B cell (primary cell): ENCODE results near the gene MED23. TPM values are rescaled to one million over a fixed set of nuclear protein-coding genes. Genes with fewer than 3 reads are reported as not detected.

Experiments used
- ATAC-seq: fragments of 200-7000 bp; cut with Tn5 transposase; one replicate; pipeline ENCODE4 v1.10.0; 2021; ENCODE audit warnings: low read depth, mild to moderate bottlenecking, moderate number of reproducible peaks, moderate library complexity
- CTCF ChIA-PET: fragments of 350-600 bp; sonication (Branson Sonifier 250); formaldehyde crosslinking; loops from one replicate; lab custom pipeline; 2021; ENCODE audit warnings: antibody characterized with exemption, inconsistent platforms; lab: Charles Lee
- POLR2A ChIA-PET: fragments of 350-600 bp; sonication (Branson Sonifier 250); formaldehyde crosslinking; loops from one replicate; lab custom pipeline; 2021; ENCODE audit warnings: antibody characterized with exemption; lab: Charles Lee
- DNase-seq: peaks from one replicate; pipeline ENCODE4 v3.0.0; 2013
- H2AFZ ChIP-seq: 2 replicates; pipeline ENCODE4 v1.6.1; 2012; ENCODE audit warnings: mild to moderate bottlenecking, low read depth, low read length; ENCODE audit not compliant: insufficient read depth, poor library complexity, severe bottlenecking
- H3K27ac ChIP-seq, 2 donors: 1 replicate in 1 of 2; 2 replicates in 1 of 2; pipeline ENCODE4 v1.5.1; 2012 to 2013; ENCODE audit warnings: low read length in 2 of 2, mild to moderate bottlenecking in 2 of 2, moderate library complexity in 1 of 2
- H3K27me3 ChIP-seq, 4 experiments: fragments of 200-600 bp in 1 of 4; sonication (generic) in 1 of 4; replicated peaks in 1 of 4; 1 replicate in 2 of 4; 2 replicates in 2 of 4; pipeline versions ENCODE4 v1.6.1 to v1.7.0; 2013 to 2016; ENCODE audit warnings: low read length in 3 of 4, mild to moderate bottlenecking in 2 of 4, mixed read lengths in 1 of 4, moderate library complexity in 1 of 4; ENCODE audit not compliant: insufficient read depth in 4 of 4, control insufficient read depth in 3 of 4; ENCODE audit errors: control extremely low read depth in 1 of 4
- H3K36me3 ChIP-seq, 2 experiments: replicated peaks in 1 of 2; 1 replicate in 1 of 2; 2 replicates in 1 of 2; pipeline versions ENCODE4 v1.6.1 to v1.7.1; 2013; ENCODE audit warnings: low read length in 1 of 2; ENCODE audit not compliant: insufficient read depth in 2 of 2, control insufficient read depth in 1 of 2; ENCODE audit errors: control extremely low read depth in 1 of 2, extremely low read depth in 1 of 2
- H3K4me1 ChIP-seq, 2 donors: fragments of 200-600 bp in 1 of 2; sonication (generic) in 1 of 2; 1 replicate in 1 of 2; 2 replicates in 1 of 2; pipeline versions ENCODE4 v1.5.1 to v1.6.1; 2013 to 2017; ENCODE audit warnings: low read length in 2 of 2; ENCODE audit not compliant: control insufficient read depth in 2 of 2, insufficient read depth in 2 of 2
- H3K4me2 ChIP-seq: replicated peaks from 2 replicates; pipeline ENCODE3; 2012; ENCODE audit warnings: mild to moderate bottlenecking, low read depth, low read length; ENCODE audit not compliant: poor library complexity, severe bottlenecking
- H3K4me3 ChIP-seq, 5 experiments: fragments of 200-600 bp in 1 of 5; sonication (generic) in 1 of 5; 1 replicate in 3 of 5; 2 replicates in 2 of 5; pipeline versions ENCODE4 v1.5.1 to v1.7.0; 2011 to 2016; ENCODE audit warnings: low read length in 4 of 5, mild to moderate bottlenecking in 4 of 5, low read depth in 2 of 5, control low read depth in 1 of 5, moderate library complexity in 1 of 5; ENCODE audit not compliant: insufficient read depth in 1 of 5; ENCODE audit errors: control extremely low read depth in 1 of 5, extremely low read depth in 1 of 5
- H3K79me2 ChIP-seq: fragments of 200-600 bp; sonication (generic); one replicate; pipeline ENCODE4 v1.6.0; 2016; ENCODE audit warnings: low read length; ENCODE audit not compliant: control insufficient read depth, insufficient read depth
- H3K9ac ChIP-seq: fragments of 200-600 bp; sonication (generic); 2 replicates; pipeline ENCODE4 v1.6.1; 2017; ENCODE audit warnings: mild to moderate bottlenecking, low read length, moderate library complexity
- H3K9me3 ChIP-seq, 3 donors: one replicate each; pipeline versions ENCODE4 v1.6.1 to v1.7.1; 2013; ENCODE audit warnings: low read length in 2 of 3; ENCODE audit not compliant: control insufficient read depth in 2 of 3, insufficient read depth in 1 of 3; ENCODE audit errors: control extremely low read depth in 1 of 3
- H4K20me1 ChIP-seq: 2 replicates; pipeline ENCODE4 v1.6.0; 2012; ENCODE audit warnings: mild to moderate bottlenecking, low read length; ENCODE audit not compliant: insufficient read depth, control insufficient read depth, poor library complexity, severe bottlenecking
- H3K27ac Mint-ChIP-seq: one replicate; pipeline ENCODE4 v1.8.0; 2021; ENCODE audit warnings: mixed read lengths
- H3K27me3 Mint-ChIP-seq: one replicate; pipeline ENCODE4 v1.8.0; 2021; ENCODE audit warnings: mixed read lengths
- H3K4me1 Mint-ChIP-seq: one replicate; pipeline ENCODE4 v1.8.0; 2021; ENCODE audit warnings: mixed read lengths
- H3K4me3 Mint-ChIP-seq: one replicate; pipeline ENCODE4 v1.8.0; 2021; ENCODE audit warnings: mixed read lengths
- H3K9me3 Mint-ChIP-seq: one replicate; pipeline ENCODE4 v1.8.0; 2022; ENCODE audit warnings: mixed read lengths; ENCODE audit not compliant: insufficient read depth
- CTCF ChIP-seq: fragments of 200-600 bp; IDR thresholded peaks from one replicate; pipeline ENCODE4 v1.8.0; 2022; ENCODE audit warnings: antibody characterized with exemption, mild to moderate bottlenecking
- EZH2 ChIP-seq: IDR thresholded peaks from 2 replicates; pipeline ENCODE4 v1.6.1; 2012; ENCODE audit warnings: borderline replicate concordance, low read depth, mild to moderate bottlenecking, moderate library complexity, low read length; ENCODE audit not compliant: insufficient read depth, poor library complexity, severe bottlenecking
- WGBS: methylation state at CpG from one replicate; pipeline ENCODE4 v1.1.5; 2013; ENCODE audit warnings: missing lambda C conversion rate; ENCODE audit not compliant: insufficient coverage; 5-methylcytosine and 5-hydroxymethylcytosine counted together
- intact Hi-C: fragments of 100-400 bp; cut with micrococcal nuclease; formaldehyde crosslinking; loops from one replicate; pipeline ENCODE4 v1.10.0; 2022
- polyA plus RNA-seq: library from polyadenylated mRNA; depleted of rRNA; stranded (reverse); fragments of >200 nt; gene quantifications from 2 replicates; pipeline ENCODE4 v1.2.3, GENCODE V29; 2012
- total RNA-seq, 2 donors: library from RNA; stranded (reverse); fragments of 120-200 nt in 1 of 2; gene quantifications; 1 replicate in 1 of 2; 2 replicates in 1 of 2; pipeline versions ENCODE4 v1.2.3 to v1.2.4, GENCODE V29; 2013 to 2022

The MED23 gene
- total and polyA plus RNA-seq, 2 donors (not counting 1 experiment from before 2014, with no cell fraction given): 22.7 to 57.1 TPM

- Mint-ChIP-seq H3K27ac (no peak overlapping the region), H3K4me1 (peaks cover 6% of the 10 kb centered on the region), H3K9me3 (no peaks in the 10 kb centered on the region), H3K4me3 (no peak overlapping the region), H3K27me3 (no peaks in the 10 kb centered on the region)
- no peak for DNase-seq
- no peak overlapping the region for H3K4me2 ChIP-seq
- intact Hi-C loops: no loop called here
- H3K36me3 ChIP-seq: no peaks in the 10 kb centered on the region
- TF ChIP-seq CTCF: no peak
- no peak for TF ChIP-seq EZH2
- ATAC-seq: no peak
- no peak overlapping the region for H2AFZ ChIP-seq
- H4K20me1 ChIP-seq: no peaks in the 10 kb centered on the region
- no peak overlapping the region for H3K27ac ChIP-seq
- H3K79me2 ChIP-seq: no peaks in the 10 kb centered on the region
- H3K9ac ChIP-seq: no peak overlapping the region
- WGBS: no CpG with 5 or more reads among the region's 3 CpGs
- H3K4me3 ChIP-seq: no peak overlapping the region
- H3K4me1 ChIP-seq: peaks cover 0 to 5% of the 10 kb centered on the region in 2 donors
- CTCF ChIA-PET: interaction anchor here (1.4 kb wide), 1 partner anchor 30 kb away, joined by 4 read pairs; the partner anchor contains the start of gene MED23
- no peaks in the 10 kb centered on the region for H3K9me3 ChIP-seq
- H3K27me3 ChIP-seq: no peaks in the 10 kb centered on the region
- POLR2A ChIA-PET: no interaction called here
Observed at GRCh38 chr6:131658287-131658686, 30.2 kb upstream of the MED23 start.

- Mint-ChIP-seq H3K9me3 (no peaks in the 10 kb centered on the region), H3K27ac (no peak overlapping the region), H3K27me3 (no peaks in the 10 kb centered on the region), H3K4me1 (peaks cover 6% of the 10 kb centered on the region), H3K4me3 (no peak overlapping the region)
- Histone ChIP-seq H2AFZ (no peak overlapping the region), H3K79me2 (no peaks in the 10 kb centered on the region), H3K27me3 (no peaks in the 10 kb centered on the region), H3K36me3 (no peaks in the 10 kb centered on the region), H3K9ac (no peak overlapping the region), H3K4me1 (peaks cover 0 to 5% of the 10 kb centered on the region in 2 donors), H3K9me3 (no peaks in the 10 kb centered on the region), H3K27ac (no peak overlapping the region), H4K20me1 (no peaks in the 10 kb centered on the region), H3K4me2 (no peak overlapping the region), H3K4me3 (no peak overlapping the region)
- no peak for ATAC-seq
- DNase-seq: no peak
- ChIA-PET CTCF (interaction anchor here (1.4 kb wide), 1 partner anchor 30 kb away, joined by 4 read pairs; the partner anchor contains the start of gene MED23), POLR2A (no interaction called here)
- WGBS: 87% methylated on average over 3 of the region's 6 CpGs
- TF ChIP-seq EZH2 (no peak), CTCF (no peak)
- intact Hi-C loops: no loop called here
Observed at GRCh38 chr6:131657630-131658111, 29.6 kb upstream of the MED23 start.
